B cell (primary cell): ENCODE measurements around the gene CNOT6.

Source experiments
- EZH2 ChIP-seq: IDR thresholded peaks from 2 replicates; pipeline ENCODE4 v1.6.1; 2012; ENCODE audit warnings: borderline replicate concordance, low read depth, mild to moderate bottlenecking, moderate library complexity, low read length; ENCODE audit not compliant: insufficient read depth, poor library complexity, severe bottlenecking
- TF ChIP-seq, protein P1 (sequence below): fragments of 200-600 bp; IDR thresholded peaks from one replicate; pipeline ENCODE4 v1.8.0; 2022; ENCODE audit warnings: antibody characterized with exemption, mild to moderate bottlenecking

GRCh38 chr5:180555168-180555921, 61.2 kb downstream of the CNOT6 start:
- TF ChIP-seq, protein P1, sequence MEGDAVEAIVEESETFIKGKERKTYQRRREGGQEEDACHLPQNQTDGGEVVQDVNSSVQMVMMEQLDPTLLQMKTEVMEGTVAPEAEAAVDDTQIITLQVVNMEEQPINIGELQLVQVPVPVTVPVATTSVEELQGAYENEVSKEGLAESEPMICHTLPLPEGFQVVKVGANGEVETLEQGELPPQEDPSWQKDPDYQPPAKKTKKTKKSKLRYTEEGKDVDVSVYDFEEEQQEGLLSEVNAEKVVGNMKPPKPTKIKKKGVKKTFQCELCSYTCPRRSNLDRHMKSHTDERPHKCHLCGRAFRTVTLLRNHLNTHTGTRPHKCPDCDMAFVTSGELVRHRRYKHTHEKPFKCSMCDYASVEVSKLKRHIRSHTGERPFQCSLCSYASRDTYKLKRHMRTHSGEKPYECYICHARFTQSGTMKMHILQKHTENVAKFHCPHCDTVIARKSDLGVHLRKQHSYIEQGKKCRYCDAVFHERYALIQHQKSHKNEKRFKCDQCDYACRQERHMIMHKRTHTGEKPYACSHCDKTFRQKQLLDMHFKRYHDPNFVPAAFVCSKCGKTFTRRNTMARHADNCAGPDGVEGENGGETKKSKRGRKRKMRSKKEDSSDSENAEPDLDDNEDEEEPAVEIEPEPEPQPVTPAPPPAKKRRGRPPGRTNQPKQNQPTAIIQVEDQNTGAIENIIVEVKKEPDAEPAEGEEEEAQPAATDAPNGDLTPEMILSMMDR, result no peak
- no peak for TF ChIP-seq EZH2
